Measurements from ENCODE around the gene NKX2-2. TPM values are rescaled to one million over a fixed set of nuclear protein-coding genes. Genes with fewer than 3 reads are reported as not detected.

The NKX2-2 gene
- total RNA-seq, 2 donors from 2014 or later = 0.23 to 0.33 TPM

DNA sequence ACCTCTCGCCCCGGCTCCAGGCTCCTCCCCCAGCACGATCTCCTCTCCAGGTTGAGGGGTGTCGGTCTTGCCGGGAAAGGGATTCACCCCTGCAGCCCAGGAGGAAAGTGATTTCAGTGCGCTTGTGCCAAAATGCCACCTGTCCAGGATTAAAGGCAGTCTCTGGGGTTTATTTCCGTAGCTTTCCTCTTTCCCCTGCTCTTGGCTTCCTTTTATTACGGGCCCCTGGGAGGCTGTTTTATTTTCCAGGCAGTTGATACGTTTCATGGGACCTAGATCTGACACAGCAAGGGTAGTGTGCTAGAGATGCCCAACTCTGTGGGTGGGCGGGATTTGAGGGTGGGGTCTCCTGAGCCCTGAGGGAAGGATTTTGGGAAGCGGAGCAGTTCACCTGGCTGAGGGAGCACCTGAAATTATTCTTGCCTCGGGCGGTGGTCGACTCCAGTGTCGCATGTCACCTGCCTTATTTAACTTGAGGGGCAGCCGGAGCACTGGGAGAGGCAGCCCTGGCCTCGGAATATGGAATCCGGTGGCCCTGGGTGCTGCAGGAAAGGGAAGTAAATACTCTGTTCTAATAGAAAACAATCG, 9.5 kb upstream of the NKX2-2 start:
- intact Hi-C loops (cut with DNase I) = no loop called here
- DNase-seq (ENCODE audit: low spot score) = no peak

DNA sequence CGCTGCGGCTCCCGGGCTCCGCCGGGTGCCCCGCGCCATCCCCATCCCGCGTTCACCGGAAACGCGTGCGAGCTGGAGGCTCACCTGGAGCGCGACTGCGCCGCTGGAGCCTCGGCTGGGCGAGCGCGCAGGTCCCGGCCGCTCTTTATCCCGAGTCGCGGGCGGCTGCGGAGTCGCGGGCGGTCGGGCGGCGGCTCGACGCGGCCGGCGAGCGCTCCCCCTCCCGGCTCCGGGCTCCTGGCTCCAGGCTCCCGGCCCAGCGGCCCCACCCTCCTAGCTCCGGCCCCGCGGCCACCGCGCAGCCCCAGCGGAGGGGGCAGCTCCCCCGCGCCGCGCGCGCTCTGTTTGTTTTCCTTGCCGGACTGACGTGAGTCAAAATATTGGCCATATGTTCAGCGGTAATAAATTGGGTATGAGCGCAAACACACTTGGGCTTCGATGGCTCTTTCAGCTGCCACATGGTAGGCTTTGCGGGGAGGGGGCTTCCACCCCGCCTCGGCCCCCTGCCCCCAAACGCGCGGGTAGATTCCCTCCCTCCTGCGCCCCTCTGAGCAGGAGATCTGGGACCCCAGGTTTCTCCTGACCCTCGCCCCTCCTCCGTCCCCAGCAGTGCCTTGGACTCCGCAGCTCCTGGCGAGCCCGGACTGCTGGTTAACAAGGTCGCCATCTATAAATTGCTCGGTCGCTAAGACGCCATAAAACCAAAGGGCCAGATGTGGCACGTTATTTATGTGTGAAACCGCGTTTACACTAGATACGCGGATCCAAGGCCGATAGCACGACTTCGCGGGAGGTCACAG, 8.8 kb upstream of the NKX2-2 start:
- DNase-seq (ENCODE audit: low spot score) = no peak
- intact Hi-C loops (cut with DNase I) = no loop called here

DNA sequence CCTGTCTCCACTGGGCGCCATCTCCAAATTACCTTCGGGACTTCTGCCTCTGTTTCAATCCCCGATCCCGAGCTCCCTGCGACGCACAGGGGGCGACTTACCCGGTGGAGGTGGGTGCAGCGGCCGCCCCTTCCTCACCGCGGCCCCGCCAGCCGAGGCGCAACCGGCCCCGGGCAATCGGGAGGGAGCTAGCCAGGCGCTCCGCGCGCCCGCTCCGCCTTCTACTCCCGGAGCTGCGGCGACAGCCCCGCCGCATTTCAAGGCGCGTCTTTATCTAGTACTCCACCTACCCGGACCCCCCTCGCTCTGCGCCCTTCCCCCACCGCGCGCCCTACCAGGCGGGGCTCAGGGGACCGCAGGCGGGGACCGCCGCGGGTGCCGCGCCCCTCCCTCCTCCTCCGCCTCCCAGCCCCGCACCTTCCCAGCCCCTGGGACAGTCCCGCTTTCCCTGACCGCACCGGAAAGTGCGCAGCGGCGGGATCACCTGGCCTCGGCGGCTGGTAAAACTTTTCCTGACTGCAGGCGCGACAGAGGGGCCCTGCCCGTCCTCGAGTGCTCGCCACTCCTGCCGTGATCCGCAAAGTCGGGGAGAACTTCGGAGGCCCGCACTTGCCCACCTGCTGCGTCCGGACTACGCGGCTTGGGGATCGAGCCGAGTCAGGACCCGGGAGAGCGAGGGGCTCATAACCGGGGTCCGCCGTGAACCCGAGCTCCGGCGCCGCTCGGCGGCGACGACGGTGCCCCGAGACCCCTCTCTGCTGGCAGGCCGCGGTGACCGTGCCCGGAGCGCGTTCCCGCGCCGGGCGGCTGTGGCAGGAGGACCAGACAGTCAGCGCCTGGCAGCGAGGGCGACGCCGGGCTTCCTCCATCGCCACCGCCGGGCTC, 8.0 kb upstream of the NKX2-2 start:
- intact Hi-C loops (cut with DNase I) = no loop called here
- no peak for DNase-seq (ENCODE audit: low spot score)

DNA sequence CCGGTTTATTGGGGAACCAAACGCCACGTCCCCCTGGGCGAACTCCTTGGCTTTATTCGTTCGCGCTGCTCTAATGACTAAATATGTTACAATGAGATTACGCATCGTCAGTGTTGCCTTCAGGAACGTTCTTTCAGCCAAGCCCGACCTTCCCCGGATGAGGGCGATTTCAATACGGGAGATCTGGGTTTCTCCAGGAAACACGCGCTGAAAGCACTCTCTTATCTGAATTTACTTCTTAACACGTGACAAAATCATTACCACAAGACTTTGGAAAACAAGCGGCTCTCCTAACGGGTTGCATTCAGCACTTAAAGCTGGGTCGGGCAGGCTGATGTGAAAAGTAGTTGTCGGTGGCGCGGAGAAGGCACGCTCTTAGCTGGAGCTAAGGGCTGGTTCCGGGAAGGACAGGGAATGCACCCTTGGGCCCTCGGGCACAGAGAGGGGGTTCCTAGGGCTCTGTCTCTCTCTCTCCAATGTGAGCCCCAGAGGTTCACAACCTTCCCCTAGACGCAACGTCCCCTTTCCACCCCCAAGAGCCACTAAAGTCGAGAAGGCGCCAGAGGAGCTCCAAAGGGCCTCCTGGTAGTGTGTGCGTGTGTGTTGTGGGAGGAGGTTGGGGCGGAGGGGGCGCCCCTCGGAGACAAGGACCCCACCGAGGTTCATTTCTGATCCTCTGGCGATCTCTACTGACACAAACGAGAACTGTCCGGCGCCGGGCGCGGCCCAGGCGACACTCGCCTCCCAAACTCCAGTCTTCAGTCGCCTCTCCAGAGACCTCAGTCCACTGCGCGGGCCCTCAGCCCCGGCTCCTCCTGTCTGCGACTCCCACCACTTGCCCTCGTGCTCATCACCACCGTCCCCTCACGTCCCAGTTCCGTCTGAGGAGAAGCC, 7.1 kb upstream of the NKX2-2 start:
- no peak for DNase-seq (ENCODE audit: low spot score)
- intact Hi-C loops (cut with DNase I) = no loop called here

DNA sequence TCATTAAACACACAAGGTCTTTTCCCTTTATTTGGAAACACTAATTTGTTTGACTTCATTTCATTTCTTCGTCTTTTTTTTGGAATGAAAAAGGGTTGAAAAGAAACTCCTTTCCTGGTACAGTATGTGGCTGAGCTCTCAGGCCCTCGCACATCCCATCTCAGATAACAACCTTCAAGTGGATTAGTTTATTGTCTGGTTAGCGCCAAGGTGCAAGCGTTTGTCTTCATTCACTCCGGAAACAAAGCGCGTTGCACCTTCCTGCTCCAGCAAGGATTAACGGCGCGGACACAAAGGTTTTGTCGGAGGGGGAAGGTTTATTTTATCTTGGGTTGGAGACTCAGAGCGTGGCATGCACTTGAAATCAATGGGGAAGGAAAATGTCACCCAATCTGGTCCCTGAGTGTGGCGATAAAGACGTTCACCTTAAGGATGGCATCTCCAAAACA, 5.3 kb upstream of the NKX2-2 start:
- no peak for DNase-seq (ENCODE audit: low spot score)
- intact Hi-C loops (cut with DNase I) = loop anchor here in 1 of 2 donors (5.0 kb wide), 1 partner anchor 282 kb away; no protein-coding TSS in a partner anchor

DNA sequence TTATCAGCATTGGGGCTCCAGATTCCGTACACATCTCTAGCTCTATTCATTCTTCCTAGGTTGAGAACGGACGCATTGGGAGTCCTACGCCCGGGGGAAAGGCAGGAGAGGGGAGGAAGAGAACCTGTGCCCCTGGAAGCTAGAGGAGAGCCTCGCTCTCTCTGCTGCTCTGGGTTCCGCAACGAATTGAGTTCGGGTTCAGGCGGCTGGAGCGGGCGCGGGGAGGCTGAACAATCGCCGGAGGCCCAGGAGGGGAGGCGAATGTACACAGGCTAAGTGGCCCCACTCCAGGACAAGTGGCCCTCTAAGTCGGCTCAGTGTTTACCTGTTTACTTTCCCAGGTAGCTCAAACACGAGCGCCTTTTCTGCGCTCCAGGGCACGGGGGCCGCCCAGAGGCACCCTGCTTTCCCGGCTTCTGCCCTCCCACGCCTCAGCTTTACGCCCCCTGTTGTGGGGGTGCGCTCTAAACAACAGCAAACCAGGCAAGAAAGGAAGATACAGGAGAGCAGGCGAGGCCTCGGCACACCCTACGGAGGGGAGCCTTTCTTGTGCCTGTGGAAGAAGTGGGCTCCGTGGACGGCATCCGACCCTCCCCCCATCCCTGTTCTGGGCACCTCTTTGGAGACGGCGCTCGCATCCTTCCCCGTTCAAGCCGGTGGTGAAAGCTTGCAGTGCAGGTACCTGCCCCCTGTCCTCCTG, 4.6 kb upstream of the NKX2-2 start:
- intact Hi-C loops (cut with DNase I) = loop anchor here in 1 of 2 donors (5.0 kb wide), 1 partner anchor 281 kb away; no protein-coding TSS in a partner anchor
- no peak for DNase-seq (ENCODE audit: low spot score)

DNA sequence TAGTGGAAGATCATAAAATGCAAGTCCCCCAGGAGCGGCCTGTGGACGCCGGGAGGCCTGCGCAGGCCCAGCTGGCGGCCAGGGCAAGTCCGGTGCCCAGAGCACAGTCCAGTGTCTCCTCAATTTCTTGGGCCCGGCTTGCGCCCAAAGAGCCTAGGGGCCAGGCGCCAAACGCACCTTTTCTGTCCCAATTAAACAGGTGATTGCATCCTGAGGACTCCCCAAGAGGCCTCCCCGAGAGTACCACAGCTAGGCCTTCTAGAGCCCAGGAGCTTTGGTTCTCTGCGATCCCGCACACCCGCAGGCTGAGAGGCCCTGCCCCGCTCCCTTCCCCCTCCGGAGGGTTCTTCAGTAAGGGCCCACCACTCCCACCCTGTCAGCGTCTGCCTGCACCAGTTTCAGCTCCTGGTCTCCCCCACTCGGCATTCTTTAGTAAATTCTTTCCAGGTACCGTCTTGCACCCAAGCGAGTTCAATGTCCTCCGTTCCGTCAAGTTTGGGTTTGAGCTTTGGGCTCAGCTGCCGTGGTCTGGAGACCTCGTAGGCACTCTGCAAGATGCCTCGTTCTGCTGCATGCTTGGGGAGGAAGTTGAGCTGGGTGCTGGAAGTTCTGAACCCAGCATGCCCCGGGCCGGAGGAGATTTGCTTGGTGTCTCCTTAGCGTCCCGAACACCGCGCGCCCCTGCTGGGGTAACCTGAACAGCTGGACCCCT, 3.9 kb upstream of the NKX2-2 start:
- no peak for DNase-seq (ENCODE audit: low spot score)
- intact Hi-C loops (cut with DNase I) = loop anchor here in 1 of 2 donors (5.0 kb wide), 1 partner anchor 280 kb away; no protein-coding TSS in a partner anchor

DNA sequence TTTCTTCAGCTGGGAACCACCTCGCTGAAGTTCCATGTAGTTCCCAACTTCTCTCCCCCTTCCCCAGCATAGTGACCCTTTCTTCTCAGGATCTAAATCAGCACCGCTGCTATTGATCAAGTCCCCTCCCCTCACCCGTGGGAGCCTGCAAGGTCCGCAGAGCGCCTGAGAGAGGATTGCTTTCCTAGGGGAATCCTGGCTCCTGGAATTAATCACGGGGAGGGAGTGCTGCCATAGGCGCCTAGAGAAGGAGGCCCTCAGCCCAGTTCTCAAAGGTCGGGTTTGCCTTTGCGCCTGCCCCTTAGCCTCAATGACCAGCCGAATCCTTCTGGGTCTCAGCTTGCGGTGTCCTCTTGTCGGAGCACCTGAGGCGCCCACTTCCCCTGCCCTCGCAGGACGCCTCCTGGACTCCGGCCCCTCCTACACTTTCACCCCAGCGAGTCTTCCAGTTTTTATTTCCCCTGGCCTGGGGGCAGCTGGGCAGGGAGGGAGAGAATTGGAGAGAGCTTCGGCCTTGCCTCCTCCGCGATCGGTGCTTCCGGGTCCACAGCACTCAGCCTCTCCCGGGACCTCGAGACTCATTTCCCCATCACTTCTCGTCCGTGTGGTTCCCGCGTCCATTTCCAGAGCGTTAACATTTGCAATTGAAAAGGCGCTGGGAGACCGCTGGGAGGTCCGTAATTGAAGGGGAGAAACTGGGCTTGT, 3.1 kb upstream of the NKX2-2 start:
- intact Hi-C loops (cut with DNase I) = loop anchor here in 1 of 2 donors (5.0 kb wide), 1 partner anchor 280 kb away; no protein-coding TSS in a partner anchor
- no peak for DNase-seq (ENCODE audit: low spot score)

DNA sequence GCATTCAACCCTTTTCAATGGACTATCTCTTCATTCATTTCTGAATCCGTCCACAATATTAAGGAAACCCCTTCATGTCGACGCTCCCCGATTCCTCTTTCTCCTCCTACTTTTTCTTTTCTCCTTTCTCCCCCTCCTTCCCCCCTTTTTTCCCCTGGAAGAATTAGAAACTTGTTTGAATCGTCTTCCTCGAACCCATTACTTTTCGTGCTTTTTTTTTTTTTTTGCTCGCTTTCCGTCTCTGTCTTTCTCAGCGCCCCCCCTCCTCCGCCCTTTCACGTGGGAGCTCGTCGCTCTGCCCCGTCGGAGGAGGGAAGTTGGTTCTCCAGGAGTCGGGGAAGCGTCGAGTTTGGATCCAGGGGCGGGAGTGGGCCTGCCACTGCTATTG, 2.3 kb upstream of the NKX2-2 start:
- DNase-seq (ENCODE audit: low spot score) = no peak
- intact Hi-C loops (cut with DNase I) = loop anchor here in 1 of 2 donors (5.0 kb wide), 1 partner anchor 279 kb away; no protein-coding TSS in a partner anchor

DNA sequence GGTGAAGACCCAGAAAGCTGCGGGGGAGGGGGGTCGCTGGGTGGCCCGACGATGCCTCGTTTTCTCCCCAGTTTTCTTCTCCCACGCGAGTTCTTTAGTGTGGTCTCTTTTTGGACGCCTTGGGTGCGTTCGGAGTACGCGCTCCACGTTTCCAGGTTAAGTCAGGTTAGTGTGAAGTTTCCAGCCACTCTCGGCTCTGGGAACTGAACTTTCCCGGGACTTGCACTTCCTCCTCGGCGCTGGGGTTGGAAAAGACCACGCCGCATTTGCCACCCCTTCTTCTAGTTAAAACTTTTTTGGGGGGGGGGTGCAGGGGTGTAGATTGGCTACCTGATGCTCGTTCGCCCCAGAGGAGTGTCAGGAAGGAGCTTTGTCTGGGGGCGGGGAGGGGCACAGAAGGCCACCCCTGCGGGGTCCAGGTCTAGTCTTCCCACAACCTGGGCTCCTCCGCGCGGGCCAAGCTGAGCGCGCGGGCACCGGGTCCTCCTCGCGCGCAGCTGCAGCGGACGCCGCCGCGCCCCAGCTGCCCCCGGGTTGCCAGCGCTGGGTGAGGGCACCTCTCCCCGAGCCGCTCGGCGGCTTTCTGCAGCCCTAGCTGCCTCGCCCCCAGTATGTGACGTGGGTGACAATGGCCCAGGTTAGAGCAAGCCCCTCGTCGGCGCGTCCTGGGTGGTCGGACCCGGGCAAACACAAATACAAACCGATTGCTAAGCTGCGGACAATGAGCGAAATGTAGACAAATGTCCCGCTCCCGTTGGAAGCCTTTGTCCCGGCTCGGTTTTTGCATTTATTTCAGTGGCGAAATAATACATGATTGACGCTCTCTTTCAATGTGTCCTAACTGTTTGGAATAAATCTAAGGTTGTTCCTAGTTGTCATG, 1.7 kb upstream of the NKX2-2 start:
- intact Hi-C loops (cut with DNase I) = loop anchor here in 1 of 2 donors (5.0 kb wide), 1 partner anchor 278 kb away; no protein-coding TSS in a partner anchor
- no peak for DNase-seq (ENCODE audit: low spot score)

DNA sequence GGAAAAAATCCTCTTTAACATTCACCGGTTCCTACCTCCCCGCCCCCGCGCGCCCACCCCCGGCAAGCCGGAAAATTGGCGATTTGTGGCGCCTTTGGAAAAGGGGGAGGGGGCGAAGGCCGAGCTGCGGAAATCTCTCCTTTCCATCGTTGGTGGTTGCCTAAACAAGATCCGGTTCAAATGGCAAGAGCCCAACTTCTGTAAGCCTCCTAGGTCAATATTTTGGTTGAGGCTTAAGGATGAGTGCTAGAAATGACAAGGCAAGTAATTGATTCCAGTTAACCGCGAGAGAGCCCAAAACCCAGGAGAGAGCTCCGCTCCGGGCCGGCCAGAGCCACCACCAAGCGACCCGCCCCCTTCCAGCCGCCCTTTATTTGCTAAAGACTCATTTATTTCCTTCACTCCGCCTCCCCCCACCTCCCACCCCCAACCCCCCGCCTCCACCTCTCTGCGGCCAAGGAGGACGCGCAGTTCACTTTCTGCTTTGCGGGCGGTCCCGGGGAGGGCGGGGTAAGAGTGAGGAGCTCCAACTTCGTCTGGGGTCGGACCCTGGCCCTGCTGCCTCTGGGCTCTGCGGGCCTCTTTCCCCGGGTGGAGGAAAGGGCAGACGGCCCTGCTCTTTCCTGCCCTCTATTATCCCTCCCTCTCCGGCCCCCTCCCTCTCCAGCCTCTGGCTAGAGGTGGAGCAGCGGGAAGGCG, 838 bp upstream of the NKX2-2 start:
- no peak for DNase-seq (ENCODE audit: low spot score)
- intact Hi-C loops (cut with DNase I) = loop anchor here in 1 of 2 donors (5.0 kb wide), 1 partner anchor 277 kb away; no protein-coding TSS in a partner anchor

DNA sequence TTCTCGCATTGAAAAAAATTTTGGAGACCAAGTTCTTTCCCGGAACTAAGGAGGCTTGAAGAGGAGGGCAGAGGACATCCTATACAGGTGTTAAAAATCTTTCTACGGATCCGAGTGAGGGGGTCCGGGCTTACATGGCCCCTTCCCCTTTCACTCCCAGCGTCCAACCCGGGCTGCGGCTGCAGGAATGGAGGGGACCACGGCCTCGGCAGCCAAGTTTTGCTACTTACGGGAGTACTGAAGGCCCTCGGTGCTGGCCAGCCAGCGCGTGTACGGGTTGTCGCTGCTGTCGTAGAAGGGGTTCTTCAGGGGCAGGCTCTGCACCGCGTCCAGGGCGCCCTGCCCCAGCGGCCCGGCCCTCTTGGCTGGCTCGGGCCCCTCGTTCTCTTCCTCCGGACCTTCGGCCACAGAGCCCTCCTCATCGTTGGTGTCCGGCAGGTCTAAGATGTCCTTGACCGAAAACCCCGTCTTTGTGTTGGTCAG, 642 bp downstream of the NKX2-2 start:
- DNase-seq (ENCODE audit: low spot score) = no peak
- intact Hi-C loops (cut with DNase I) = no loop called here

DNA sequence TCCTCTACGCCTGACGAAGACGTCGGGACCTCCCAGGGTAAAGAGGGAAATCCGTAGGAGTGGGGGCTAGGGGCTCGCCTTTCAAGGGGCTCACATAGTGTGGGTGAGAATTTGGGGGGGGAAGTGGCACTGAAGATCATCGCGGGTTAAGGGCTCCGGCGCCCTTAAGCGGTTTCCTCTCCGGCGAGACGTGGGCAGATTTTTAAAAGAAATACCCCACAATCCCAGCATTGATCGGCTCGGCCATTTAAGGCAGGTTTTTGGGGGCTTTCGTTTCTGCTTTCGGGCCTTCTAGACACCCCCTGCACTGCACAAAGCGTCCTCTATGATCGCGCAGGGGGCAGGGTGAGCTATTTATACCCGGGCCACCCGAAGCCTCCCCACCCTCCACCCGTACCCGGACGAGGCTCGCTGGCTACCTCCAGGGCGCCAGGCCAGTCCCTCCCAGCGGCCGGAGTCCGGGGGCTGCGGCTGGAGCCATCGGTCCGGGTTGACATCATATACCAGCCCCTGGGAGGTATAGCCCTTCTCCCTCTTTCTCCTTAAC, 1.2 kb downstream of the NKX2-2 start:
- no peak for DNase-seq (ENCODE audit: low spot score)
- intact Hi-C loops (cut with DNase I) = no loop called here

DNA sequence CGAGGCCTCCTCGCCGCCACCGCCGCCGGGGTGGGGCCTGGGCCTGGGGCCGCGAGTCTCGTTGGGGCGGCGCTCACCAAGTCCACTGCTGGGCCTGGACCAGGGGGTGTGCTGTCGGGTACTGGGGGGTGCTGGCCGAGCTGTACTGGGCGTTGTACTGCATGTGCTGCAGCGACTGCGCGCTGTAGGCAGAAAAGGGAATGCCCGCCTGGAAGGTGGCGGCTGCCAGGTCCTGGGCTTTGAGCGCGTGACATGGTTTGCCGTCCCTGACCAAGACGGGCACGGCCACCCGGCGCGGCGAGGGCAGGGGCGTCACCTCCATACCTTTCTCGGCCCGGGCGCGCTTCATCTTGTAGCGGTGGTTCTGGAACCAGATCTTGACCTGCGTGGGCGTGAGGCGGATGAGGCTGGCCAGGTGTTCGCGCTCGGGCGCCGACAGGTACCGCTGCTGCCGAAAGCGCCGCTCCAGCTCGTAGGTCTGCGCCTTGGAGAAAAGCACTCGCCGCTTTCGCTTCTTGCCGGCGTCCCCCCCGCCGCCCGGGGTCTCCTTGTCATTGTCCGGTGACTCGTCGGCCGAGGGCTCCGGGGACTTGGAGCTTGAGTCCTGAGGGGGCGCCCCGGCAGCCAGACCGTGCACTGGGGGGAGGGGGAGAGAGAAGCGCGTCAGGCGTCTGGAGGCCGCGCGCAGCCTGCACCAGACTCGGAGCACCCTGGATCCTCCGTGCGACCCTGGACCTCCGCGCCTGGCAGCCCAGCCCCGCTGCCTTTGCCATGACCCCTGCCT, 1.8 kb downstream of the NKX2-2 start:
- intact Hi-C loops (cut with DNase I) = no loop called here
- DNase-seq (ENCODE audit: low spot score) = no peak

Data from posterior vena cava (tissue), 2 donors.